ENCODE data around the gene CDK6. TPM values are rescaled to one million over a fixed set of nuclear protein-coding genes. Genes with fewer than 3 reads are reported as not detected.

CDK6 gene
- total RNA-seq, 1 donor = 45.6 TPM

GRCh38 chr7:92740700-92741126, 95.7 kb downstream of the CDK6 start:
- Histone ChIP-seq H3K27ac (ENCODE audit: low read depth, low read length) (peak overlapping the region; percentile 67), H3K27me3 (ENCODE audit: insufficient read depth, low read length) (no peaks in the 10 kb centered on the region), H2AFZ (ENCODE audit: low read length) (no peak overlapping the region), H3K9me3 (ENCODE audit: low read depth, low read length) (no peaks in the 10 kb centered on the region), H3K79me2 (ENCODE audit: insufficient read depth, low read length) (peaks cover 80% of the 10 kb centered on the region), H3K4me3 (ENCODE audit: insufficient read depth, low read length) (no peak overlapping the region), H3K4me2 (ENCODE audit: insufficient read depth, low read length) (peak overlapping the region; percentile 58), H3K36me3 (ENCODE audit: insufficient read depth, low read length) (no peaks in the 10 kb centered on the region), H4K20me1 (ENCODE audit: insufficient read depth, low read length) (no peaks in the 10 kb centered on the region), H3K4me1 (ENCODE audit: insufficient read depth, low read length) (peaks cover 39% of the 10 kb centered on the region)
- no peak for TF ChIP-seq CTCF (IDR thresholded peaks at IDR 0.05; ENCODE audit: extremely low read depth, low read depth, low read length)
- peak; percentile 72 for DNase-seq (ENCODE audit: insufficient read length, low spot score, missing footprints)

- no peak for DNase-seq (ENCODE audit: insufficient read length, low spot score, missing footprints)
- H3K4me3 ChIP-seq (ENCODE audit: insufficient read depth, low read length) = no peak overlapping the region
- no peak overlapping the region for H2AFZ ChIP-seq (ENCODE audit: low read length)
- H4K20me1 ChIP-seq (ENCODE audit: insufficient read depth, low read length) = peaks cover 5% of the 10 kb centered on the region
- H3K4me2 ChIP-seq (ENCODE audit: insufficient read depth, low read length) = peak overlapping the region; percentile 58
- no peaks in the 10 kb centered on the region for H3K27me3 ChIP-seq (ENCODE audit: insufficient read depth, low read length)
- peak overlapping the region; percentile 67 for H3K27ac ChIP-seq (ENCODE audit: low read depth, low read length)
- H3K79me2 ChIP-seq (ENCODE audit: insufficient read depth, low read length) = peaks cover 76% of the 10 kb centered on the region
- peaks cover 45% of the 10 kb centered on the region for H3K4me1 ChIP-seq (ENCODE audit: insufficient read depth, low read length)
- H3K36me3 ChIP-seq (ENCODE audit: insufficient read depth, low read length) = no peaks in the 10 kb centered on the region
- no peak for TF ChIP-seq CTCF (IDR thresholded peaks at IDR 0.05; ENCODE audit: extremely low read depth, low read depth, low read length)
- H3K9me3 ChIP-seq (ENCODE audit: low read depth, low read length) = no peaks in the 10 kb centered on the region
Measured at GRCh38 chr7:92740134-92740533, 96.2 kb downstream of the CDK6 start.

GRCh38 chr7:92739091-92739490, 97.3 kb downstream of the CDK6 start:
- H3K79me2 ChIP-seq (ENCODE audit: insufficient read depth, low read length) = peaks cover 78% of the 10 kb centered on the region
- no peak for TF ChIP-seq CTCF (IDR thresholded peaks at IDR 0.05; ENCODE audit: extremely low read depth, low read depth, low read length)
- no peak overlapping the region for H3K27ac ChIP-seq (ENCODE audit: low read depth, low read length)
- no peaks in the 10 kb centered on the region for H3K9me3 ChIP-seq (ENCODE audit: low read depth, low read length)
- no peak overlapping the region for H2AFZ ChIP-seq (ENCODE audit: low read length)
- DNase-seq (ENCODE audit: insufficient read length, low spot score, missing footprints) = no peak
- no peak overlapping the region for H3K4me3 ChIP-seq (ENCODE audit: insufficient read depth, low read length)
- H3K36me3 ChIP-seq (ENCODE audit: insufficient read depth, low read length) = no peaks in the 10 kb centered on the region
- H3K4me2 ChIP-seq (ENCODE audit: insufficient read depth, low read length) = no peak overlapping the region
- peaks cover 48% of the 10 kb centered on the region for H3K4me1 ChIP-seq (ENCODE audit: insufficient read depth, low read length)
- H4K20me1 ChIP-seq (ENCODE audit: insufficient read depth, low read length) = peaks cover 5% of the 10 kb centered on the region
- H3K27me3 ChIP-seq (ENCODE audit: insufficient read depth, low read length) = no peaks in the 10 kb centered on the region

- no peaks in the 10 kb centered on the region for H3K36me3 ChIP-seq (ENCODE audit: insufficient read depth, low read length)
- H3K4me2 ChIP-seq (ENCODE audit: insufficient read depth, low read length) = no peak overlapping the region
- TF ChIP-seq CTCF (IDR thresholded peaks at IDR 0.05; ENCODE audit: extremely low read depth, low read depth, low read length) = no peak
- peaks cover 43% of the 10 kb centered on the region for H3K4me1 ChIP-seq (ENCODE audit: insufficient read depth, low read length)
- H3K27me3 ChIP-seq (ENCODE audit: insufficient read depth, low read length) = no peaks in the 10 kb centered on the region
- H4K20me1 ChIP-seq (ENCODE audit: insufficient read depth, low read length) = peaks cover 5% of the 10 kb centered on the region
- H3K27ac ChIP-seq (ENCODE audit: low read depth, low read length) = no peak overlapping the region
- no peak overlapping the region for H2AFZ ChIP-seq (ENCODE audit: low read length)
- H3K79me2 ChIP-seq (ENCODE audit: insufficient read depth, low read length) = peaks cover 76% of the 10 kb centered on the region
- no peaks in the 10 kb centered on the region for H3K9me3 ChIP-seq (ENCODE audit: low read depth, low read length)
- H3K4me3 ChIP-seq (ENCODE audit: insufficient read depth, low read length) = no peak overlapping the region
- DNase-seq (ENCODE audit: insufficient read length, low spot score, missing footprints) = no peak
Measured at GRCh38 chr7:92737706-92738105, 98.7 kb downstream of the CDK6 start.
